ENCODE measurements around the gene RXFP2.
A peak's percentile ranks its signal among the peaks of the same experiment; 100 is the strongest.

The RXFP2 gene

GRCh38 chr13:31843044-31843443, 103.7 kb downstream of the RXFP2 start:
- no peak for DNase-seq

DNA sequence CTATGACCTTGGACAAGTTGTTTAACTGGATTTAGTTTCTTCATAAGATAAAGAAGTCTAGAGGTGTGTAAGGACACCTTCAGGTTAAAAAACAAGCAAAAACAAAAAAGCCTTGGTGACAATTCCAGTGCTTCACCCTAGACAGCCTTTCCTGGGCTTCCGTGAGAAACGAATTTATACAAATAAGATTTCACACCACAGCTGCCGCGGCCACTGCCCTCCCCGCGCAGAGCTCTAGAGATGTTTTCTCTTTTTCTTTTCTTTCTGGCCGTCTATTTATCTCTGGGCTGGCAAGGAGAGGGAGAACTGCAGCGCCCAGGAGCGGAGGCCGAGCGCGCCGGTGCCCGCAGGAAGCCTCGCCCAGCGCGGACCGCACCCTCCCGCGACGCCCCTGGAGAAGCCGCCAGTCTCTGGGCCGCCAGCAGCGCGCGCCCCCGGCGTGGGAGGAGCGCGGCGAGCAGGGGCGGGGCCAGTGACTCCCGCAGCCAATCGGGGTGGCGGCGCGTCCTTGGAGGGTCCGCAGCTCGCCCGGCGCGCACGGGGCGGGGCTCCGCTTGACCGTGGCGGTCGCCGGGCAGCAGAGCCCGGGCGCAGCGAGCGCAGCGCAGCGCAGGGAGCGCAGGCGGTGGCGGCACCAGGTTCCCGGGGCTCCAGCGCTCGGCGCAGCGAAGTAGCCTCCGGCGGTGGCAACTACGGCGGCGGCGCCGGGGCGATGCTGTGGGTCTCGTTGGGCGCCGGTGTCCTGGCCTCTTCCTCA, 107.0 kb downstream of the RXFP2 start:
- peak; percentile 77 for DNase-seq

DNA sequence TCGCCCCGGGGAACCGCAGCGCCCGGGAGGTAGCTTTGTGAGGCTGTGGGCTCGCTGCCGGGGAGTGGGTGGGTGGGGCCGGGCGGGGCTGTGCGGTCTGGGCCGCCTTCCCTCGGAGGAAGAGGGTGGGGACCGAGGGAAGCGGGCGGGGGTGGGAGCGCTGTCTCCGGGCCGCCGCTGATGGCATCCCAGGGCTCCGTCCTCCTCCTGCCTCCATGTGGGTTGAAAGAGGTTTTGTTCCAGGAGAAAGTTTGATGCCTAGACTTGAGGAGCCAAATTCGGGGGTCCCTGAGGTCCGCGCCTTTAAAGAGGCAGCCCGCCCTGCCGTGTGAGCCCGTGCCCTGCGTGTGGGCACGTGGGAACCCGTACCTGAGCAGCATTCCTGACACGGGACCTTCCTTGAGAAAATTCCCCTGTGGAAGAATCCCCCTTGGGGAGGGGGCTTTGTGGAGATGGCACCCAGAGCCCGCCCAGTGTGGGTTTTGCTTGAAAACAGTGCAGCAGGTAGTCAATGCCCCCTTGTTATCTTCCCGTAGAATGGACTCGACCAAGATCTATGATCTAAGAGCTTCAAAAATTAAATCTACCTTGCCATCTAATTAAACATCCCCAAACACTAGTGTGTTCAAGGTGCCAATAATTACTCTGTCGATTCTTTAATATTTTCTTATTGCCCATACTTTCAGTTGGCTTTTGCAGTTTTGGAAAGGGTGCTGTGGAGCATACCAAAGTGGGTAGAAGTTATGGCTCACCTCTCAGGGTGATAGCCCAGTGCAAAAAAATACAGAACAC, 107.8 kb downstream of the RXFP2 start:
- DNase-seq, result no peak

DNA sequence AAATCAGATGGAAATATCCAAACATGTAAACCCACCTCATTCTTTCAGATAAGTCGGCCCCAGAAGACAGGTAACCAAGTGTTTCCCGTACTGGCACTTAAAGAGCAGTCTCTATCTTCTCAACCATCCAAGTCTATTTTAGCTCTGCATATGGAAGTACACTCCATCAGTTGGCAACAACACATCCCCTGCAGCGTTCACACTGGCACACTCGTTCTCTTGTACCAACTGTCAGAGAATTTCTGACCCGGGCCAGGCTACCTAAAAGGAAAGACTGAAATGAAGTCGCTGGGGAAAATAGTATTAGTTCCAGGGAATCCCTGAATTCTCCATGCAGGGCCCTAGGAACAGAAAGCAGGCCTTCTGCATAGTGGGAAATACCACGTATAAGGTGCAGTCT, 109.3 kb downstream of the RXFP2 start:
- DNase-seq, result no peak

GRCh38 chr13:31849206-31849605, 109.9 kb downstream of the RXFP2 start:
- no peak for DNase-seq

DNA sequence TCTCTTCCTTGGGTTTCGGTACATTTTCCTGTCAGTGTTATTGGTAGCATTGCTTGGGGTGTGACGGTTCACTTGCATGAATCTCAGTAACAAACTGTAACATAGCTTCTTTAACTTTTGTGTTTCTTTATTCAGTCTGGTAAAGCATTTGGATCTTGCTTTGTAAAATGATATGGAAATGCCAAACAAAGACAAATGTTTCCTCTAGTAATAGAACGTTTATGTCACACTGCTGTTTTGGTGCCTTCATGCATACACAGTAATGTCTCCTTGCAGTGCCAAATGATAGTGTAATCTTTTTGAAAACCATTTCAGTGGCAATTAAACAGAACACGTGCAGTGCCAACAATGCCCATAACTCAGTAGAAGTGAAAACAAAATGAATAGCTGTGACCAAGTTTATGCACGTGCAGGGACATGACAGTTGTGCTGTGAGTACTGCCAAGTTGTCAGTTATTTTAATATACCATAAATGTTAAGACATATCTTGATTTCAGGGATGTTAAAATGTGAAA, 110.8 kb downstream of the RXFP2 start:
- DNase-seq, result no peak

DNA sequence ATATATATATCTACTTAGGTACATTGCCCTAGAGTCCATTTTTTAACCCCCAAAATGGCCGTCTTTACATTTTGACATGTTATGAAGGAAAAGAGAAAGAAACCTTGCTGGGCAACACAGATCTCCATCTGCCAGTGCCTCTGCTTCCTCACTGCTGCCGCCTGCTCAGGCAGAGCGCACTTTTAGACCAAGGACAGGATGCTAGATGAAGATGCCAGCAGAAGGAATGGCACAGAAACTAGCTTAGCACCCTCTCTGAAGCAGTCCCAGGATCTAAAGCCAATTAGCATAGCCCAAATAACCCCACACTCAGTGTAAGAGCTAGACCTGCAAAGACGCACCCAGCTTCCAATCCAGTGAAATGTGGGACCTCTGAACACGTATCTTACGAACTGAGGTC, 111.9 kb downstream of the RXFP2 start:
- no peak for DNase-seq

Data from NCI-H510A (cell line).